Effector CD4-positive, alpha-beta T cell (primary cell): Measurements from ENCODE around the gene ZSCAN23.
"Not testable (repeated sequence)": the region's sequence is repeated elsewhere in the genome, so short reads cannot be mapped to it uniquely, and the experiment has no call there.

ENCODE experiments used
- DNase-seq: peaks from one replicate; pipeline ENCODE4 v3.0.0-alpha.2; 2020
- total RNA-seq: gene quantifications from one replicate; lab custom pipeline; 2026; lab: John Stamatoyannopoulos, UW

The ZSCAN23 gene
- 0.75 reads per million for total RNA-seq

DNA sequence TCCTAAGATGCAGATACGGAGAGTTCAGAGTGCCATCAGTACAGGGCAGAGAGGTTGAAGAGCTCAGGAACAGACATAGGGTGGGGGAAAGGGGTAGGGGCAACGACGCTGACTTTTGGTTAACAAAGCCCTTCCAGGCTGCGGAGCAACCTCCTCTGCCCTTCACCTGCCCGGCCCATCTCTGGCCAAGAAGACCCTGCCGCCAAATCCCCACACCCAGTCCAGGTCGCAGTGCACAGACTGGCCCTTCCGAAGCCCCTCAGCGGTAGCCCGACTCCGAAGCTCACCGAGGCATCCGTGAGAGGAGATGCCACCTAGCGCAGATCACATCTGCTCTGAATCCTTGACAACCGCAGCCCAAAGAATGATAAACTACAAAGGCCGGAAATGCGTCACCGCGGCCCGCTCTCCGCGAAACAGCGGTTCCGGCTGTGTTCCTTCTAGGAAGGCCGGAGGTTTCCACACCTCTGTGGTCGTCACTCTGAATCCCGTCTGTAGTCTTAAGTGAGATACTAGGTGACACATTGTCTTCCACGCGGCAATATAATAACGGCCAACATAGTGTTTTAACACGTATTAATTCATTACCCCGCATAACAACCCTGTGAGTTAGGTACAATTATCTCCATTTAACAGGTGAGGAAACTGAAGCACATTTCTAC is at the start of gene ZSCAN23:
TSS of gene ZSCAN23 (minus strand) at position 380 of the 662 bp plus-strand sequence. CDS start 7,225 bp downstream, outside the sequence.
- peak; percentile 75 for DNase-seq

DNA sequence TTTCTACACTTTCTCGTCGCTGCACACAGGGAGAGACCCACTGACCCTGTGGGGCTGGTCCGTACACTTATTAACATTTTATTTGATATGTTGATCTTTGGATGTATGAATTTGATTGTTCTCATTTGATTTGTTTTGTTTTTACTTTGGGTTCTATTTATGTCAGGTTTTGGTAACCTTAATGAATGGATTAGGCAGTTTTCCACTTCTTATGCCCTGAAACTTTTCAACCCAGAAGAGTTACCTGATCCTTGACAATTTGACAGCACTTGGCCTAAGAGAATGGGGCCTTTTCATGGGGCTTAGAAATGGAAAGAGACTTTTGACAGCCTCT is 48.7 kb upstream of the ZSCAN23 start:
- DNase-seq: no peak

DNA sequence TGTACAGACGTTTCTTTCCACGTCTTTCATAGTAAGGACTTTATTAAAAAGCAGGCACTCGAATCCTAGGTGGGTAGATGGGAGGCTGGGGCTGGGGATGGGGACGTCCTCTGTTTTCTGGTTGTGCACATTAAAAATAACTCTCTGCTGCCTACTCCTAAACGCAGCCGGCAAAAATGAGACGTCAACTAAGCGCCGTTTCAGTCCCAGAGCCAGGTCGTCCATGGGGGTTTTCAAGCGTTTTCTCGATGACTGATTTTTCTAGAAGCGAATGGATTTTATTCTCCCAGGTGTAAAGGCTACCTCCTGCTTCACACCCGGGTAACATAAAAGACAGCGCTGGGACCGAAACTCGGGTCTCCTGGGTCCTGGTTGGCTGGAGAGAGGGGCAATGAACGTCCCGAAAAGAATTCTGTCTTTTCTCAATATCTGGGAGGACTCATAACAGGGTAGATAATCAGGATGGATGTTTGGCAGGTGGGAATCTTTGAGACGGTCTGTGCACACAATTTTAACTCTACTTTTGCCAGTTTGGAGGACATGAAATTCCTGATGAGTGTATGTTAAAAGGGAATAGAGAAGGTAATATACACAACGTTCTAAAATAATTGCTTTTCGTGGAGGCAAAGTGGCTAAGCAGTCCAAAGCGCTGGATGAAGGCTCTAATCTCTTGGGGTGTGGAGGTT is 47.1 kb upstream of the ZSCAN23 start:
- no peak for DNase-seq

DNA sequence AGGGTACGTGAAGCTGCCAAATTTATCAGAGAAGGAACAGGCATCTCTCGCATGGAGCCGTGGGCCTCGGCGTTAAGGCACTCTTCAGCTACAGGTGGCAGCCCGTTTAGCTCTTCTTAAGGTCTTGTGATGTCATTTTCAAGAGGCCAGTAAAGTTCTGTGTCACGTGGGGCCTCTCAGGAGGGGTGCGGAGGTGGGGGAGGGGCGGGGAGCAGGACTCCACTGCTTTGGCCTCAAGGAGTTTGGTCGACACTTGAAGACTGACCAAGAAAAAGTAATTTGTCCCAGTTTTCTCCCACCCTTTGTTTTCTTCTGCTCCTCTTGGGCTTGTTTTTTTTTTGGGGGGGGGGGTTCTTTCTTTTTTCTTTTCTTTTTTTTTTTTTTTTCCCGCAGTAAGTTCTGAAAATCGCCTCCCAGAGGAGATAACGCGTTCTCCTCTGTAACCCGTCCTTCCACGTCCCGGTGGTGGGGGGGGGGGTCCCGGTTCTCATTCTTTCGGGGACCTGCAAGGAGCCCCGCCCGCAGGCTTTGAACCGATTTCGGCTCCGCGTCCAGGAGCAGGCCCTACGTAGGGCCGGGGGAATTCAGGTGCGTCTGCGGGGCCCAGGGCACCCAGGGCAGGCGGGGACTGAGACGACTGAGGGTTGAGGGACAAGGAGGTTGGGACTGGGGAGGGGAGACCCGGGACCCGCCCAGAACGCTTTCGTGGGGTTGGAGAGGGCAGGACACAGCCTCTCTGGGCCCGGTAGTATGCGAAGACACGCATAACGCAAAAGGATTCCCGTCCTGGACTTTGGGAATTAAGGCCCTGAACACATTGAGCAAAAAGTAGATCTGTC is 46.3 kb upstream of the ZSCAN23 start:
- DNase-seq: peak; percentile 4

DNA sequence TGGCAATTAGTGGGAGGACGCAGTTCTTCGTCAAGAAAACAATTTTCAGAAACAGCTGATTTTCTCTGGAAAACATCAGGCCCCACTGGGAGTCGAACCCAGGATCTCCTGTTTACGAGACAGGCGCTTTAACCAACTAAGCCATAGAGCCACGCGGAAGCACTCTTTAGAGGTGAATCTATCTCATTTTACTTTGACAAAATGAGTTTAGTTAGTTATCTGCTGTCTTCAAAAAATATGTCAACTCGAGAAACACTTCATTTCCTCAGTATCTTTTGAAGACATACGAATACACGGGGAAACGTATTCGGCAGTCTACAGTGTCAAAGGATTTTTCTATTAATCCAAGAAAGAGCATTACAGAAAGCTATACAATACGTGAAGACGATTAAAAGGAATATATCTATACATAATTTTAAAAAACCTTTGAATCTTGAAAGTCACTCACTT is 45.6 kb upstream of the ZSCAN23 start:
- no peak for DNase-seq

DNA sequence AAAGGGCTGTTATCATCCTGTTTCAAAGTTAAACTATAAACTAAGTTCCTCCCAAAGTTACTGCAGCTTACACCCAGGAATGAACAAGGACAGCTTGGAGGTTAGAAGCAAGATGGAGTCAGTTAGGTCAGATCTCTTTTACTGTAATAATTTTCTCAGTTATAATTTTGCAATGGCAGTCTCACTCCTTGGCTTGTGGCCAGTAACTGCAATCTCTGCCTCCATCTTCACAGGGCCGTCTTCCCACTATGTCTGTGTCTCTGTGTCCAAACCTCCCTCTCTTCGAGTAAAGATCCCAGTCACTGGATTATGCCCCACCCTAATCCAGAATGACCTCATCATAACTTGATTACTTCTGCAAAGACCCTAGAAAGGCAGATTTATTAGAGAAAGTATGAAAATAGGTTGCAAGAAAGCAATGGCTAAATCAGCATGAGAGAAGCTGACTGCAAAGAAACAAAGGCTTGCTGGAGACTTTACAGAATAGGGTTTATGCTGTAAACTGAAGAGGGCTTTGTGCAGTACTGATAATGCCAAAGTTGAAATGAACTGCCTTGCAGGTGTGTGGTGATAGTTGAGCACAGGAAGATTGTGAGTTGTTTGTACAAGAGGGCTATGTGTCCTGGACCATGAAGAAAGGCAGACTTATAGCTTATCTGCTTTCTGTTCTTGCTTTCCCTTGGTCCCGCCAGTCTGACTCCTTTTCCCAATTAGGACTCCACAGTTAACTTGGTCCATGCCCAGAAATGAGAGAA is 43.9 kb upstream of the ZSCAN23 start:
- no peak for DNase-seq

DNA sequence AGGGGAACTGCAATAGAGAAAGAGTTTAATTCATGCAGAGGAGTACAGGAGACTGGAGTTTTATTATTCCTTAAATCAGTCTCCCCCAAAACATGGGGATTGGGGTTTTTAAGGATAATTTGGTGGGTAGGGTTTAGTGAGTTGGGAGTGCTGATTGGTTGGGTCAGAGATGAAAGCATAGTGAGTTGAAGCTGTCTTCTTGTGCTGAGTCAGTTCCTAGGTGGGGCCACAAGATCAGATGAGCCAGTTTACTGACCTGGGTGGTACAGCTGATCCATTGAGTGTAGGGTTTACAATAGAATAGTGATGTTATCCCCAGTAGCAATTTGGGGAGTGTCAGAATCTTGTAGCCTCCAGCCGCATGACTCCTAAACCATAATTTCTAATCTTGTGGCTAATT is 43.2 kb upstream of the ZSCAN23 start:
- no peak for DNase-seq

DNA sequence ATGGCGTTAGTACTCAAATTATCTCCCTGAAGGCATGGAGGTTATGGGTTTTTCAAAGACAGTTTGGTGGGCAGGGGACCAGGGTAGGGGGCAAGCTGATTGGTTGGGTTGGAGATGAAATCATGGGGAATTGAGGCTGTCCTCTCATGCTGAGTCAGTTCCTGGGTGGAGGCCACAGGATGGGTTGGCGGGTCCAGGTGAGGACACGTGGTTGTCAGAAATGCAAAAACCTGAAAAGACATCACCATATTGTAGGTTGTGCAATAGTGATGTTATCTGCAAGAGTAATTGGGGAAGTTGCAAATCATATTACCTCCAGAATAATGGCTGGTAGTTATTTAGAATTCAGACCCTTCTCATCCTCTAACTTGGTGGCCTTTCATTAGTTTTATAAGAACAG is 42.2 kb upstream of the ZSCAN23 start:
- DNase-seq: no peak

DNA sequence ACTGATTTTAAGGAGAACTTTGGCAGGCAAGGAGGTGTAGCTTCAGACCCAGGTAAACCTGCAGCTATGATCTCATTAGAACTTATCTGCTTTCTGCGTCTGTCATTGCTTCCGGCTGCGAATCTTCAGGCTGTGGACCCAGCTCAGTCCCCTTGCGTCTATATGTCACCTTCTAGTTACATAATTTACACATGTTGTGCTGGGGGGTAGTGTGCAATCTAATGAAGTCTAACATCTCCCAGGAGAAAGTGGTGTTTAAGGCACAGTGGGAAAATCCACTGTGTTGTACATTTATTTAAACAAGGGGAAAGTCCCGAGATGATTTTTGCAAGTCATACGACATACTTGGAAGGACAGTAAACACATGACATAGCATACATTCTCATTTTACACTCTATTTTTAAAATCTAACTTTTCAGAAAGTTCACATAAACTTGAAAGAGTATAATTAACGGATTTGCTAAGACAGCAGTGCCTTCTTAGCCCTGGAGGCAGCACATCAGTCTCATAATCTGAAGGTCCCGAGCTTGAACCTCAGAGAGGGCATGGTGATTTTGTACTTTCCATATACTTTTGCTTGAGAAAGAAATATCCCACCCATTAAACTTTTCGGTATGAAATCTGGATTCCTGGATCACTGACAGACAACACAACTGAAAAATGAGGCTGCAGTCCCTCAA is 37.1 kb upstream of the ZSCAN23 start:
- DNase-seq: no peak

DNA sequence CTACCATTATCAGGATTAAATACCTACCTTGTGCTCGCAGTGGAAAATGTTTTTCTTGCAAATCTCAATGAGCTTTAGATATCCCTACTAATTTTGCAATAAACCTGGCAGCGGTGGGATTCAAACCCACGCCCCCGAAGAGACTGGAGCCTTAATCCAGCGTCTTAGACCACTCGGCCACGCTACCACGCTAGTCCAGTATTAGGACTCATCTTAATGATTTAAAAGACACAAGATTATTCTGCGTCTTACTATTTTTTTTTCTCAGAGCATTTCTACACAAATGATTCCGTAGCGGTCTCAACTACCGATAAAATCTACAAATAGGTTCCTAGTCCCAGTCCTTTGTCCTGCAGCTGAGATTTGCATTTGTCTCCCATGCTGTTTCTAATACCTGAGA is 35.2 kb upstream of the ZSCAN23 start:
- no peak for DNase-seq

DNA sequence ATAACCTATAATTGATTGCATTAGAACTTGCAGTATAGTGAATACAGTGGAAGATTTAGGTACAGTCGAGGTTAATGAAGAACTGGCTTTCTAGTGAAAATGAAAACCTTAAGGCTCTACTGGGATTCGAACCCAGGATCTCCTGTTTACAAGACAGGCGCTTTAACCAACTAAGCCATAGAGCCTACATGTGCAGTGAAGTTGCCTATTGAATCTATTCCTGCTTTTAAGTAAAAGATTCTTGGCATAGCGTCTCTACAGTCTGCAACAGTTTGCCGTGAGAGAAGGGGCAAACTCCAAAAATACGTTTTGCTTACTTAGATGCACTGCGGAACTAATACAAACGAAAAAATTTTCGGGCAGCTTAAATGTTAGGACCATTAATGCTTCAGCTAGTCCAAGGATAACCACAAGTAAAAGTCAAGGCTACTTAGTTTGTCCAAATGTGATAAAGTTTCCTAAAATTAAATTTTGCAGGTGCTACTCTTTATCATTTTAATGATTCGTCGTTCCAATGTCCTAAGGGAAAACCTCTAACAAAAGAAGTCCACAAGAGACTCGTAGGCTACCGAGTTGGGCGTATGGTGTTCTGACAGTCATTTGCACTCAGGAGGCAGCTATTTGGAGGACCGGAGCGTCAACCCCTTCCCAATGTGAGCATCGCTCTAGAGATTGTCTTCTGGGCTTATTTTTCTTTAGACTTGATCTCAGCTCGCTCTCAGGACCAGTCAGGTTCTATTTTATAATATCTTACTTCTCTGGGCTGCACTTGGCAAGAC is 31.3 kb upstream of the ZSCAN23 start:
- DNase-seq: no peak

DNA sequence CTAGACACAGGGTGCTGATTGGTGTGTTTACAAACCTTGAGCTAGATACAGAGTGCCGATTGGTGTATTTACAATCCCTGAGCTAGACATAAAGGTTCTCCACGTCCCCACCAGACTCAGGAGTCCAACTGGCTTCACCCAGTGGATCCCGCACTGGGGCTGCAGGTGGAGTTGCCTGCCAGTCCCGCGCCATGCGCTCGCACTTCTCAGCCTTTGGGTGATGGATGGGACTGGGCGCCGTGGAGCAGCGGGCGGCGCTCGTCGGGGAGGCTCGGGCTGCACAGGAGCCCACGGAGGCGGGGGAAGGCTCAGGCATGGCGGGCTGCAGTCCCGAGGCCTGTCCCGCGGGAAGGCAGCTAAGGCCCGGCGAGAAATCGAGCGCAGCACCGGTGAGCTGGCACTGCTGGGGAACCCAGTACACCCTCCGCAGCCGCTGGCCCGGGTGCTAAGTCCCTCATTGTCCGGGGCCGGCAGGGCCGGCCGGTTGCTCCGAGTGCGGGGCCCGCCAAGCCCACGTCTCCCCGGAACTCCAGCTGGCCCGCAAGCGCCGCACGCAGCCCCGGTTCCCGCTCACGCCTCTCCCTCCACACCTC is 26.0 kb upstream of the ZSCAN23 start:
- DNase-seq: not testable (repeated sequence)

DNA sequence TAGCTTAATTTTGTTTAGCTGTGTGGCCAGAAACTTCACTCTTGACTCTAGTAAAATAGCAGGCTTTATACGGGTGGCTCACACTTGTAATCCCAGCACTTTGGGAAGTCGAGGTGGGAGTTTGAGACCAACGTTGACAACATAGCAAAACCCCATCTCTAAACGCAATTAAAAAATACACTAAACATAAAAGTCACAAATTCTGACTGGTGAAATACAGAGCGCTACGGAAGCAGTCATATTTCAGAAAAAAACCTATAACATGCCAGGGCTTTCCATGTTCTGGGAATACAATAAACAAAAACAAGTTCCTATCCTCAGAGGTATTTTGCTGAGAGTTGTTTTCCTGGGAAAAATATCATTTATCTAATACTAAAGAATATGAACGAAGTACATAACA is 24.8 kb upstream of the ZSCAN23 start:
- DNase-seq: no peak

DNA sequence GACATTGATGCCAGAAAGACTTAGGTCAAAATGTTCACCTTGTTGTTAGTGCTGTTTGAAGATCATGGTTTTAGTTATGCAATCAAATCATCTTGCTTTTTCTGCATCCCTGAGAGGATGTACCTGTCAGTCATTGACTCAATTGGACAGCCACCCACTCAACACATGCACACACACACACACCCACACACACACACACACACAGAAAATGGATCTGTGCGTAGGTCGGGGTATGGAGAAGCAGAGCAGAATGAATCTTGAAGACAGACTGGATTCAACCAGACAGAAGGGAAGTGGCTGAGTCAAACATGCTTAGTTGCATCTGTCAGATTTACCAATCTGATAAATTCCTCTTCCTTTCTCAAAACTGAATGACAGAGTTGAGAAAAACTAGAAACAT is 19.1 kb upstream of the ZSCAN23 start:
- no peak for DNase-seq

DNA sequence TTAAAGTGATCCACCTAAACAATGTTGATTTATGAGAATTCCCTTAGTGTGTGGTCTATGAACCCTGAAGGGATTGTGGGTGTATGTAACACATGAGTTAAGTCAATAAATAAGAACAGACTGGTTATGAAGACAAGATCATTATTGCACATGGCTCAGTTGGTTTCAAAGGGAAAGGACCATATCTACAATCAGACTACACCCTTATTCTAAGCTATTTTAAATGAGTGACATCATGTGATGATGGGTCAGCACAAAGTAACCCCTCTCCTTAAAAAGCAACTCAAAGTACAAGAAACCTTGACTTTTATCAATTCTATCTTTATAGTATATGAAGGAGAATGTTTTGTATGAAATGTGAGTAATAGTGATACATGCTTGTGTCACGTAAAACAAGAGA is 15.3 kb upstream of the ZSCAN23 start:
- DNase-seq: no peak

DNA sequence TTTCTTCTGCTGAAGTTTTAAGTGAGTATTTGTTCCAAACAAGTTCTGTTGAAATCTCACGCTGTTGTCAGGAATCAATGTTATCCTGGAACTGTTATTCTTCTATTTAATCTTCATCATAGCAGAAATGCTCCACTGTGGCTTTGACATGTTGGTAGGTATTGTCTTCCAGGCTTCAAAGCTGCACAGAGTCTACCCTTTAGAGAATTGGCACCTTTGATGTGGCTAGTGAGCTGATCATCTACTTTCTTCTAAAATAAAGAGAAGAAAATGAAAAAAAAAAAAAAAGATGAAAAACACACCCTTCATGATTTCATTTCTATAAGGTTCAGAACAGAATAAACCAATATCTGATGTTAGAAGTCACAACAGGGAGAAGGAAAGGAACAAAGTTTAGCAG is 5.8 kb upstream of the ZSCAN23 start:
- DNase-seq: no peak

DNA sequence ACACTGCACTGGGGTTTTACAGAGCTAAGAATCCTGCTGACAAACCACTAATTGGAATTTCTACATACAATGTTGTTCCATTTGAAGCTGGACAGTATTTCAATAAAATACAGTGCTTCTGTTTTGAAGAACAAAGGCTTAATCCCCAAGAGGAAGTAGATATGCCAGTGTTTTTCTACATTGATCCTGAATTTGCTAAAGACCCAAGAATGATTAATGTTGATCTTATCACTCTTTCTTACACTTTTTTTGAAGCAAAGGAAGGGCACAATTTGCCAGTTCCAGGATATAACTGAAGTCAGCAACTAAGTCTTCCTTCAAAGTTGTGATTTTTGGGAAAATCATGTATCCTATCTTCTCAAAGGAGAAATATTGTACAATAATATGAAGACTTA is 4.2 kb upstream of the ZSCAN23 start:
- DNase-seq: not testable (repeated sequence)

DNA sequence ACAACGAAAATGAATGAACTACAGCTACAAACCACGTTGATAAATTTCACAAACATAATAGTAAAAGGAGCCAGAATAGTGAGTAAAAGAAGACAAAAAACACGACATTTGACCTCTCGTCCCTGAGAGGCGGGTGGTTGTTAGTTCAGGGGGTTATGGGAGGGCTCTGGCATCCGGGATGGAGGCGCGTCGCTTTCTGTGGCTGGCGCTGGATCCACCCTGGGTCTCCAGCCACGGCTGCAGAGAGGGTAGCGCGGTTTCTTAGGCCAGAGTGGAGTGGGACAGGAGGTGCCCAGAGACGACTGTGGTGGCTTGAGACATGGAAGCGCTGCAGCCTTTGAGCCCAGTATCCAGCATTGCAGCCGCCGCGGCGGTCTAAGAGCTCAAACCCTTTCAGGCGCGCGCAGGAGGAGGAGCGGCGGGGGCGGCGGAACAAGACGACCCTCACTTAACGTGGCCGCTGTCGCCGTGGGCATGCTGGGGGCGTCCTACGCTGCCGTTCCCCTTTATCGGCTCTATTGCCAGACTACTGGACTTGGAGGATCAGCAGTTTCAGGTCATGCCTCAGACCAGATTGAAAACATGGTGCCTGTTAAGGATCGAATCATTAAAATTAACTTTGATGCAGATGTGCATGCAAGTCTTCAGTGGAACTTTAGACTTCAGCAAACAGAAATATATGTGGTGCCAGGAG is 3.7 kb upstream of the ZSCAN23 start:
- no peak for DNase-seq

DNA sequence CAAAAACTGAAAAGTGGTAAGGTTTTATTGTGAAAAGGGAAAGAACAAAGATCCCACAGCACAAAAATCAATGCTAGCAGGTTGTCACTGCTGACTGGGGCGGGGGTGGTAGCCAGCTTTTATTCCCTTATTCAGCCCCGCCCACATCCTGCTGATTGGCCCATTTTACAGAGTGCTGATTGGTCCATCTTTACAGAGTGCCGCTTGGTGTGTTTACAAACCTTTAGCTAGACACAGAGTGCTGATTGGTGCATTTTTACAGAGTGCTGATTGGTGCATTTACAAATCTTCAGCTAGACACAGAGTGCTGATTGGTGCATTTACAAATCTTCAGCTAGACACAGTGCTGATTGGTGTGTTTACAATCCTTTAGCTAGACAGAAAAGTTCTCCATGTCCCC is 1.5 kb upstream of the ZSCAN23 start:
- not testable (repeated sequence) for DNase-seq

DNA sequence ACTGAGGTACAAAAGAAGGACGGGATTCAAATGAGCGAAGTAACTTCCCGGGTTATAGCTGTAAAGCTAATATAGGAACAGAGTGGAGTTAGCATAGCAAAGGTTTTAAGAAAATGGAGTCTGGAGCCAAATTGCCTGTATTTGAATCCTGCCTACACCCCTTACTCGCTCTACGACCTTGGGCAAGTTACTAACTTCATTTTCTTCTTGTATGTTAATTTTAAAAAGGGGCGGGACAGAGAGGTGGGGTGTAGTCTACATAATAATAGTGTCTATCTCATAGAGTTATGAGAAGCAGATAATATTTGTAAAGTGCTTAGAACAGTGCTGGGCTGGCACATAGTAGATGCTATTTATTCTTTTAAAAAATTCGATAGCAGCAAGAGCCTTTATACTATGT is 705 bp downstream of the ZSCAN23 start:
- no peak for DNase-seq

DNA sequence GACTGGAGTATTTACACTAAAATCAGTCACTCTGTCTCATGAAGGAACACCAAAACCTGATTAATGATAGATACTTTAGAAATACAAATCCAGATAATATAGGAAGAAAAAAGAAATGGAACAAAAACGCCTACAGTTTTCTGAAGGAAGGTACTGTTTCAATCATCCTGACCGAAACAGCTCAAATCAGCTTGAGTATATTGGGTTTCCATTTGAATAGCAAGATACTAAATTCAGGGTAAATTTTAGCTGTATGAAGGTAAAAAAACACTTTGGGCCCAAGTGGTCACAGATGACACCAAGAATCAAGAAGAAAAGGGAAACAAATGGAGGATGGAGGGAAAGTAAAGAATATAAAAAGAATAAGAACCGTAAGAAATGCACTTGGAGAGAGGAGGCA is 6.9 kb downstream of the ZSCAN23 start:
- DNase-seq: no peak
